HAP-1 (cell line): ENCODE measurements around the gene HPX.

ENCODE experiments used
- DNase-seq, 2 experiments: peaks; one replicate each; pipeline ENCODE4 v3.0.0-alpha.2; 2016 to 2020; ENCODE audit warnings: low spot score in 2 of 2
- H3K27me3 ChIP-seq: fragments of 250-450 bp; sonication (Bioruptor Pico); 2 replicates; pipeline ENCODE4 v1.5.1; 2020; ENCODE audit warnings: low read depth, mild to moderate bottlenecking, moderate library complexity
- H3K36me3 ChIP-seq: fragments of 250-450 bp; sonication (Bioruptor Pico); replicated peaks from 2 replicates; pipeline ENCODE4 v1.5.1; 2020; ENCODE audit warnings: mild to moderate bottlenecking
- H3K4me1 ChIP-seq: fragments of 250-450 bp; sonication (Bioruptor Pico); 2 replicates; pipeline ENCODE4 v1.5.1; 2020; ENCODE audit warnings: mild to moderate bottlenecking
- H3K4me3 ChIP-seq: fragments of 250-450 bp; sonication (Bioruptor Pico); 2 replicates; pipeline ENCODE4 v1.5.1; 2020; ENCODE audit warnings: mild to moderate bottlenecking, moderate library complexity
- H3K9me3 ChIP-seq: fragments of 250-450 bp; sonication (Bioruptor Pico); 2 replicates; pipeline ENCODE4 v1.5.1; 2020; ENCODE audit warnings: mild to moderate bottlenecking, moderate library complexity
- in situ Hi-C: fragments of 300-500 bp; cut with MboI; formaldehyde crosslinking; loops from 3 replicates; pipeline ENCODE4 v1.14.3; 2020; ENCODE audit warnings: low sequenced_read_pairs, inconsistent platforms, mixed read lengths

Gene HPX

GRCh38 chr11:6453152-6453551, 12.4 kb upstream of the HPX start:
- Histone ChIP-seq H3K4me3 (no peak overlapping the region), H3K9me3 (no peaks in the 10 kb centered on the region), H3K4me1 (no peaks in the 10 kb centered on the region), H3K36me3 (peaks cover 21% of the 10 kb centered on the region), H3K27me3 (no peaks in the 10 kb centered on the region)
- in situ Hi-C loops, result no loop called here
- DNase-seq, result no peak

GRCh38 chr11:6452219-6452618, 11.4 kb upstream of the HPX start:
- H3K9me3 ChIP-seq, result no peaks in the 10 kb centered on the region
- H3K27me3 ChIP-seq, result no peaks in the 10 kb centered on the region
- H3K36me3 ChIP-seq, result peaks cover 21% of the 10 kb centered on the region
- H3K4me1 ChIP-seq, result no peaks in the 10 kb centered on the region
- in situ Hi-C loops, result no loop called here
- no peak for DNase-seq
- no peak overlapping the region for H3K4me3 ChIP-seq

GRCh38 chr11:6448574-6448973, 7.8 kb upstream of the HPX start:
- Histone ChIP-seq H3K27me3 (no peaks in the 10 kb centered on the region), H3K4me3 (no peak overlapping the region), H3K4me1 (no peaks in the 10 kb centered on the region), H3K36me3 (peaks cover 10% of the 10 kb centered on the region), H3K9me3 (no peaks in the 10 kb centered on the region)
- in situ Hi-C loops, result no loop called here
- DNase-seq, result no peak

- H3K4me3 ChIP-seq, result no peak overlapping the region
- peak; percentile 43 to 73 for DNase-seq
- no peaks in the 10 kb centered on the region for H3K4me1 ChIP-seq
- no peaks in the 10 kb centered on the region for H3K27me3 ChIP-seq
- H3K9me3 ChIP-seq, result no peaks in the 10 kb centered on the region
- H3K36me3 ChIP-seq, result no peaks in the 10 kb centered on the region
- in situ Hi-C loops, result no loop called here
Measured at GRCh38 chr11:6443269-6444003, 2.6 kb upstream of the HPX start.

GRCh38 chr11:6442441-6442840, 1.7 kb upstream of the HPX start:
- H3K4me3 ChIP-seq, result no peak overlapping the region
- in situ Hi-C loops, result no loop called here

GRCh38 chr11:6438979-6439571, 1.7 kb downstream of the HPX start:
- Histone ChIP-seq H3K36me3 (no peaks in the 10 kb centered on the region), H3K4me1 (no peaks in the 10 kb centered on the region), H3K4me3 (no peak overlapping the region), H3K27me3 (no peaks in the 10 kb centered on the region), H3K9me3 (no peaks in the 10 kb centered on the region)
- peak; percentile 39 to 63 for DNase-seq
- in situ Hi-C loops, result no loop called here

More at GRCh38 chr11:6442441-6442840, 1.7 kb upstream of the HPX start:
- Histone ChIP-seq H3K36me3 (no peaks in the 10 kb centered on the region), H3K9me3 (no peaks in the 10 kb centered on the region), H3K27me3 (no peaks in the 10 kb centered on the region), H3K4me1 (no peaks in the 10 kb centered on the region)
- DNase-seq, result no peak

GRCh38 chr11:6437993-6438392, 2.8 kb downstream of the HPX start:
- Histone ChIP-seq H3K27me3 (no peaks in the 10 kb centered on the region), H3K9me3 (no peaks in the 10 kb centered on the region), H3K36me3 (no peaks in the 10 kb centered on the region), H3K4me3 (no peak overlapping the region), H3K4me1 (no peaks in the 10 kb centered on the region)
- no peak for DNase-seq
- in situ Hi-C loops, result no loop called here

GRCh38 chr11:6437423-6437822, 3.4 kb downstream of the HPX start:
- H3K4me1 ChIP-seq, result no peaks in the 10 kb centered on the region
- H3K9me3 ChIP-seq, result no peaks in the 10 kb centered on the region
- in situ Hi-C loops, result no loop called here
- DNase-seq, result no peak
- no peak overlapping the region for H3K4me3 ChIP-seq
- no peaks in the 10 kb centered on the region for H3K36me3 ChIP-seq
- no peaks in the 10 kb centered on the region for H3K27me3 ChIP-seq

- DNase-seq, result no peak
- Histone ChIP-seq H3K36me3 (no peaks in the 10 kb centered on the region), H3K27me3 (no peaks in the 10 kb centered on the region), H3K4me3 (no peak overlapping the region), H3K9me3 (no peaks in the 10 kb centered on the region), H3K4me1 (no peaks in the 10 kb centered on the region)
- in situ Hi-C loops, result no loop called here
Measured at GRCh38 chr11:6433998-6434660, 6.7 kb downstream of the HPX start.

GRCh38 chr11:6431861-6432260, 8.9 kb downstream of the HPX start:
- no peaks in the 10 kb centered on the region for H3K4me1 ChIP-seq

GRCh38 chr11:6427516-6427915, 13.3 kb downstream of the HPX start:
- in situ Hi-C loops, result no loop called here
- Histone ChIP-seq H3K4me3 (no peak overlapping the region), H3K27me3 (peaks cover 9% of the 10 kb centered on the region), H3K4me1 (no peaks in the 10 kb centered on the region), H3K9me3 (no peaks in the 10 kb centered on the region), H3K36me3 (no peaks in the 10 kb centered on the region)
- peak in 1 of 2 experiments; percentile 8 for DNase-seq

More at GRCh38 chr11:6431861-6432260, 8.9 kb downstream of the HPX start:
- Histone ChIP-seq H3K4me3 (no peak overlapping the region), H3K9me3 (no peaks in the 10 kb centered on the region), H3K27me3 (no peaks in the 10 kb centered on the region), H3K36me3 (no peaks in the 10 kb centered on the region)
- DNase-seq, result no peak
- in situ Hi-C loops, result no loop called here

GRCh38 chr11:6420677-6421076, 20.1 kb downstream of the HPX start:
- no peaks in the 10 kb centered on the region; the same call in 1 of the 2 replicates for H3K36me3 ChIP-seq
- in situ Hi-C loops, result no loop called here
- H3K4me3 ChIP-seq, result no peak overlapping the region
- H3K9me3 ChIP-seq, result no peaks in the 10 kb centered on the region; the same call in 1 of the 2 replicates
- H3K27me3 ChIP-seq, result peaks cover 9% of the 10 kb centered on the region
- DNase-seq, result no peak
- H3K4me1 ChIP-seq, result peaks cover 6% of the 10 kb centered on the region

- DNase-seq, result peak; percentile 55 to 79
- peaks cover 6% of the 10 kb centered on the region for H3K27me3 ChIP-seq
- peak within 1 kb of the TSS; percentile 73 for H3K4me3 ChIP-seq
- H3K36me3 ChIP-seq, result no peaks in the 10 kb centered on the region; the same call in 1 of the 2 replicates
- no peaks in the 10 kb centered on the region; the same call in 1 of the 2 replicates for H3K9me3 ChIP-seq
- in situ Hi-C loops, result no loop called here
- H3K4me1 ChIP-seq, result peaks cover 6% of the 10 kb centered on the region
Measured at GRCh38 chr11:6419009-6419631, 21.7 kb downstream of the HPX start, which contains the start of gene APBB1. Gene APBB1, minus strand, starts transcription at chr11:6419094. Its CDS starts 7,747 bp downstream, at chr11:6411347.
